Astrocyte (in vitro differentiated cells and primary cell): ENCODE data around the gene CPXM1. TPM values are rescaled to one million over a fixed set of nuclear protein-coding genes. Genes with fewer than 3 reads are reported as not detected.

Experiments used
- DNase-seq: peaks from one replicate; pipeline ENCODE4 v3.0.0-alpha.2; 2010; ENCODE audit warnings: low read depth
- FAIRE-seq: peaks from 2 replicates; lab custom pipeline; 2011; peaks lifted over from hg19 to GRCh38; lab: Jason Lieb, UNC
- H2AFZ ChIP-seq: 2 replicates; pipeline ENCODE4 v1.6.0; 2012; ENCODE audit warnings: low read depth, low read length, inconsistent platforms
- H3K27ac ChIP-seq: 2 replicates; pipeline ENCODE4 v1.5.1; 2011; ENCODE audit warnings: low read depth, low read length, inconsistent platforms
- H3K27me3 ChIP-seq: 2 replicates; pipeline ENCODE4 v1.6.0; 2011; ENCODE audit warnings: low read length, inconsistent platforms; ENCODE audit not compliant: insufficient read depth
- H3K36me3 ChIP-seq: 2 replicates; pipeline ENCODE4 v1.5.1; 2011; ENCODE audit warnings: low read length, inconsistent platforms; ENCODE audit not compliant: insufficient read depth
- H3K4me1 ChIP-seq: 2 replicates; pipeline ENCODE4 v1.5.1; 2011; ENCODE audit warnings: low read length, inconsistent platforms; ENCODE audit not compliant: insufficient read depth
- H3K4me2 ChIP-seq: 2 replicates; pipeline ENCODE4 v1.6.0; 2012; ENCODE audit warnings: low read length, inconsistent platforms
- H3K4me3 ChIP-seq: 2 replicates; pipeline ENCODE4 v1.5.1; 2011; ENCODE audit warnings: low read depth, mild to moderate bottlenecking, low read length, inconsistent platforms; ENCODE audit not compliant: insufficient read depth
- H3K79me2 ChIP-seq: 2 replicates; pipeline ENCODE4 v1.6.0; 2012; ENCODE audit warnings: mild to moderate bottlenecking, low read length, inconsistent platforms; ENCODE audit not compliant: insufficient read depth
- H3K9ac ChIP-seq: 2 replicates; pipeline ENCODE4 v1.6.0; 2012; ENCODE audit warnings: mild to moderate bottlenecking, low read length, inconsistent platforms
- H3K9me3 ChIP-seq: 2 replicates; pipeline ENCODE4 v1.5.1; 2012; ENCODE audit warnings: low read depth, mild to moderate bottlenecking, low read length, inconsistent platforms; ENCODE audit not compliant: insufficient read depth
- H4K20me1 ChIP-seq: 2 replicates; pipeline ENCODE4 v1.6.0; 2012; ENCODE audit warnings: low read length, inconsistent platforms; ENCODE audit not compliant: insufficient read depth
- H3K27ac Mint-ChIP-seq: one replicate; pipeline ENCODE4 v1.8.0; 2021; ENCODE audit warnings: mild to moderate bottlenecking, mixed read lengths; ENCODE audit not compliant: unreplicated experiment
- H3K27me3 Mint-ChIP-seq: one replicate; pipeline ENCODE4 v1.8.0; 2021; ENCODE audit warnings: low read depth, mixed read lengths; ENCODE audit not compliant: unreplicated experiment
- H3K36me3 Mint-ChIP-seq: one replicate; pipeline ENCODE4 v1.8.0; 2021; ENCODE audit warnings: low read depth, mixed read lengths; ENCODE audit not compliant: unreplicated experiment
- H3K4me1 Mint-ChIP-seq: one replicate; pipeline ENCODE4 v1.8.0; 2021; ENCODE audit warnings: low read depth, mixed read lengths; ENCODE audit not compliant: unreplicated experiment
- H3K4me3 Mint-ChIP-seq: one replicate; pipeline ENCODE4 v1.8.0; 2021; ENCODE audit warnings: mild to moderate bottlenecking, moderate library complexity, mixed read lengths; ENCODE audit not compliant: unreplicated experiment
- H3K9me3 Mint-ChIP-seq: one replicate; pipeline ENCODE4 v1.8.0; 2021; ENCODE audit warnings: mild to moderate bottlenecking, mixed read lengths; ENCODE audit not compliant: unreplicated experiment
- EZH2 ChIP-seq: IDR thresholded peaks from 2 replicates; pipeline ENCODE4 v1.6.1; 2012; ENCODE audit warnings: mild to moderate bottlenecking, low read length, inconsistent platforms; ENCODE audit not compliant: insufficient read depth
- total RNA-seq: library from RNA; stranded (reverse); gene quantifications from 2 replicates; pipeline ENCODE4 v1.2.1, GENCODE V29; 2021
- TF ChIP-seq, protein P1 (sequence below): IDR thresholded peaks from 2 replicates; pipeline ENCODE4 v1.5.1; 2011; ENCODE audit warnings: low read depth, mild to moderate bottlenecking, inconsistent platforms, low read length, moderate library complexity; ENCODE audit not compliant: insufficient read depth

CPXM1 gene
- total RNA-seq, 1 donor from 2014 or later: 10.9 TPM

- H3K9me3 Mint-ChIP-seq: peaks cover 10% of the 10 kb centered on the region
- DNase-seq (no peak), FAIRE-seq (no peak)
- Histone ChIP-seq H3K27me3 (peaks cover 30% of the 10 kb centered on the region), H3K79me2 (no peaks in the 10 kb centered on the region), H2AFZ (no peak overlapping the region), H3K4me2 (no peak overlapping the region), H3K36me3 (no peaks in the 10 kb centered on the region), H3K27ac (no peak overlapping the region), H3K4me1 (peaks cover 8% of the 10 kb centered on the region), H3K9ac (no peak overlapping the region), H3K4me3 (no peak overlapping the region), H3K9me3 (peaks cover 9% of the 10 kb centered on the region), H4K20me1 (no peaks in the 10 kb centered on the region)
- H3K27me3 Mint-ChIP-seq: peaks cover 46% of the 10 kb centered on the region
- H3K4me1 Mint-ChIP-seq: peaks cover 3% of the 10 kb centered on the region
- H3K36me3 Mint-ChIP-seq: peaks cover 3% of the 10 kb centered on the region
- TF ChIP-seq EZH2: no peak
- TF ChIP-seq, protein P1, sequence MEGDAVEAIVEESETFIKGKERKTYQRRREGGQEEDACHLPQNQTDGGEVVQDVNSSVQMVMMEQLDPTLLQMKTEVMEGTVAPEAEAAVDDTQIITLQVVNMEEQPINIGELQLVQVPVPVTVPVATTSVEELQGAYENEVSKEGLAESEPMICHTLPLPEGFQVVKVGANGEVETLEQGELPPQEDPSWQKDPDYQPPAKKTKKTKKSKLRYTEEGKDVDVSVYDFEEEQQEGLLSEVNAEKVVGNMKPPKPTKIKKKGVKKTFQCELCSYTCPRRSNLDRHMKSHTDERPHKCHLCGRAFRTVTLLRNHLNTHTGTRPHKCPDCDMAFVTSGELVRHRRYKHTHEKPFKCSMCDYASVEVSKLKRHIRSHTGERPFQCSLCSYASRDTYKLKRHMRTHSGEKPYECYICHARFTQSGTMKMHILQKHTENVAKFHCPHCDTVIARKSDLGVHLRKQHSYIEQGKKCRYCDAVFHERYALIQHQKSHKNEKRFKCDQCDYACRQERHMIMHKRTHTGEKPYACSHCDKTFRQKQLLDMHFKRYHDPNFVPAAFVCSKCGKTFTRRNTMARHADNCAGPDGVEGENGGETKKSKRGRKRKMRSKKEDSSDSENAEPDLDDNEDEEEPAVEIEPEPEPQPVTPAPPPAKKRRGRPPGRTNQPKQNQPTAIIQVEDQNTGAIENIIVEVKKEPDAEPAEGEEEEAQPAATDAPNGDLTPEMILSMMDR: no peak
- no peak overlapping the region for H3K27ac Mint-ChIP-seq
- H3K4me3 Mint-ChIP-seq: no peak overlapping the region
Observed at GRCh38 chr20:2797136-2797983, 3.1 kb downstream of the CPXM1 start.

DNA sequence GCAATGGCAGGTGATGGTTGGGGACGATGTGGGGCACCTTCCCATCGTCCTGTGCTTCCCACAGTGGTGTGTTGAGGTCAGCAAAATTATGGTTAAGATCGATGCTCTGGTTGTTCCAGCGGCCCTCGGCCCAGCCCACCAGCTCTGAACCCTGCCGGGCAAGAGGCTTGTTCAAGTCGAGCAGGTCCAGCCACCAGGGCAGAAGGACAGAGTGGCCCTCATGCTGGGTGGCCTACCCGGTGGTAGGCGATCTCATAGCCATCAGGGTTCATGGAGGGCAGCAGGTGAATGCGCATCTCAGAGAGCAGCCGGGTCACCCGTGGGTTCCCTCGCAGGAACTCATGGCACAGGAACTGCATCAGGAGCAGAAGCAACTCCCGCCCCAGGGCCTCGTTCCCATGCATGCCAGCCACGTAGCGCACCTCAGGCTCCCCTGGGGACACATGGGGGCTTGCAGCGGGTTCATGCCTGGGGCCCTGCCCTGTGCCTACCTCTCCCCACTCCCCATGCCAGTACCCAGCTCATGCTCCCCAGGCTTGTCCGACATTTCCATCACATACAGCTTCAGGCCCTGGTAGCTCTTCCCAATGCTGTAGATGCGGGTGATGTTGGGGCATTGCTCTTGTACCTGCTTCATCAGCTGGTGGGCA lies 4.3 kb downstream of the CPXM1 start:
- no peaks in the 10 kb centered on the region for H4K20me1 ChIP-seq
- no peak overlapping the region for H2AFZ ChIP-seq
- no peak overlapping the region for H3K9ac ChIP-seq
- no peaks in the 10 kb centered on the region for H3K79me2 ChIP-seq
- peaks cover 8% of the 10 kb centered on the region for H3K4me1 ChIP-seq
- Mint-ChIP-seq H3K27ac (no peak overlapping the region), H3K4me1 (peaks cover 3% of the 10 kb centered on the region), H3K4me3 (no peak overlapping the region), H3K9me3 (peaks cover 3% of the 10 kb centered on the region), H3K27me3 (peaks cover 47% of the 10 kb centered on the region), H3K36me3 (peaks cover 3% of the 10 kb centered on the region)
- H3K4me2 ChIP-seq: no peak overlapping the region
- peaks cover 4% of the 10 kb centered on the region for H3K9me3 ChIP-seq
- FAIRE-seq (no peak), DNase-seq (no peak)
- no peaks in the 10 kb centered on the region for H3K36me3 ChIP-seq
- no peak overlapping the region for H3K27ac ChIP-seq
- peaks cover 30% of the 10 kb centered on the region for H3K27me3 ChIP-seq
- H3K4me3 ChIP-seq: no peak overlapping the region
- TF ChIP-seq EZH2: no peak
- TF ChIP-seq, protein P1: no peak
